ENCODE measurements around the gene RPS24. TPM values are rescaled to one million over a fixed set of nuclear protein-coding genes. Genes with fewer than 3 reads are reported as not detected.
"Not testable (repeated sequence)": the region's sequence is repeated elsewhere in the genome, so short reads cannot be mapped to it uniquely, and the experiment has no call there.

The RPS24 gene
- total and polyA plus RNA-seq, 3 donors from 2014 or later: 971 to 1,548 (median 1,406) TPM

DNA sequence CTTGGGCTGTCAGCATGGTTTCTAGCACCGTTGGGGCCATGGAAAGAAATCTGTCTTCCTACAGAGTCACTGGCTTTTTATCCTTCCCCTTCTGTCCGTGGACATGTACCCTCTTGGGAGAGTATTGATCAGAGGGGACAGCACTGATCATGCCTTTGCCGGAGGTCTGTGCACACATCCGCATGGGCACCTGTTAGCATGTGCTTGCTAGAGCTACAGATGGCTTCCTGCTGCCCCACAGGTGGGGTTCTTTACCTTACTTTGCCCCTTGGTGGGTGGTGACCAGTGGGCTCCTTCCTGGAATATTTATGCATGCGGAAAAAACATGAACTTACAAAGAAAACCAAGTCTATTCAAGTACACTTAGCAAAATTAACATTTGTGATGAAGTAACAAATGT is 24.9 kb downstream of the RPS24 start:
- Histone ChIP-seq H3K9me3 (no peaks in the 10 kb centered on the region), H3K4me1 (no peaks in the 10 kb centered on the region), H3K36me3 (ENCODE audit: low read depth, missing control alignments) (no peaks in the 10 kb centered on the region), H3K27me3 (no peaks in the 10 kb centered on the region), H3K27ac (no peak overlapping the region), H3K4me3 (no peak overlapping the region)
- WGBS, 2 donors: 80 to 82% methylated on average over 5 of the region's 5 CpGs
- intact Hi-C loops (cut with DNase I; ENCODE audit: low total_unique reads): no loop called here
- TF ChIP-seq, protein P1, sequence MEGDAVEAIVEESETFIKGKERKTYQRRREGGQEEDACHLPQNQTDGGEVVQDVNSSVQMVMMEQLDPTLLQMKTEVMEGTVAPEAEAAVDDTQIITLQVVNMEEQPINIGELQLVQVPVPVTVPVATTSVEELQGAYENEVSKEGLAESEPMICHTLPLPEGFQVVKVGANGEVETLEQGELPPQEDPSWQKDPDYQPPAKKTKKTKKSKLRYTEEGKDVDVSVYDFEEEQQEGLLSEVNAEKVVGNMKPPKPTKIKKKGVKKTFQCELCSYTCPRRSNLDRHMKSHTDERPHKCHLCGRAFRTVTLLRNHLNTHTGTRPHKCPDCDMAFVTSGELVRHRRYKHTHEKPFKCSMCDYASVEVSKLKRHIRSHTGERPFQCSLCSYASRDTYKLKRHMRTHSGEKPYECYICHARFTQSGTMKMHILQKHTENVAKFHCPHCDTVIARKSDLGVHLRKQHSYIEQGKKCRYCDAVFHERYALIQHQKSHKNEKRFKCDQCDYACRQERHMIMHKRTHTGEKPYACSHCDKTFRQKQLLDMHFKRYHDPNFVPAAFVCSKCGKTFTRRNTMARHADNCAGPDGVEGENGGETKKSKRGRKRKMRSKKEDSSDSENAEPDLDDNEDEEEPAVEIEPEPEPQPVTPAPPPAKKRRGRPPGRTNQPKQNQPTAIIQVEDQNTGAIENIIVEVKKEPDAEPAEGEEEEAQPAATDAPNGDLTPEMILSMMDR (IDR thresholded peaks at IDR 0.05): no peak
- no peak for TF ChIP-seq POLR2A (IDR thresholded peaks at IDR 0.05)
- DNase-seq: no peak

DNA sequence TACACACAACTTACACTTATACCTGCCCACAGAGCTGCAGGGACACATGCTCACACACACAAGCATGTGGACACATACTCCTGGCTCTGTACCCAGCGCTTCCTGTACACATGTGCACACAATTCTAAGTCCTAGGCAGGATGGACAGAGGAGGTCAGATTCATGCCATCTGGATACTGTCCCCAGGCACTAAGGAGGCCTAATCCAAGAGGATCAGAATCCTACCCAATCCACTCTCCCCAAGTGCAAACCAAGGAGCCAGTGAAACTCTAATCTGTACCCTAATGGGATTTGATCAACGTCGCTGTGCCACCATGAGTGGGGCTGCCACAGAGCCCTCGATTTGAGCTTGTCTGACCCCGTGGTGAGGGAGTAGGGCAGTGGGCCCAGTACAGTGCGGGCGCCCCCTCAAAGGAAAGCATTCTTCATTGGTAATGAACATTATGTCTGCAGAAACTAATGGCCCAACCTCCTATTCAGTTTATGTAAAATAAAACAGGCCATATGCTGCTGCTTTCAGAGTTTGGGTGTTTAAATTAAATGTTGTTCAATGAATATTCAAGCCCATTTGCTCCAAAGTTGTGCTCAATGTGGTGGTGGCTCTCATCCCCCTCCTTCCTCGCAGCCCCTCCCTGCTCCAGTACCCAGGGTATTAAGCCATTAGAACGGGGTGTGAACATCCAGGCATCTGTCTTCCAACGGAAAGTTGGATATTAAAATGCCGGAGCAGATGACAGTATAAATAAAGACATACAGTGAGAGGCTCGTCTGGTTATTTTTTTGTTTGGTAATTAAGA is 26.4 kb downstream of the RPS24 start:
- DNase-seq: no peak
- intact Hi-C loops (cut with DNase I; ENCODE audit: low total_unique reads): no loop called here

DNA sequence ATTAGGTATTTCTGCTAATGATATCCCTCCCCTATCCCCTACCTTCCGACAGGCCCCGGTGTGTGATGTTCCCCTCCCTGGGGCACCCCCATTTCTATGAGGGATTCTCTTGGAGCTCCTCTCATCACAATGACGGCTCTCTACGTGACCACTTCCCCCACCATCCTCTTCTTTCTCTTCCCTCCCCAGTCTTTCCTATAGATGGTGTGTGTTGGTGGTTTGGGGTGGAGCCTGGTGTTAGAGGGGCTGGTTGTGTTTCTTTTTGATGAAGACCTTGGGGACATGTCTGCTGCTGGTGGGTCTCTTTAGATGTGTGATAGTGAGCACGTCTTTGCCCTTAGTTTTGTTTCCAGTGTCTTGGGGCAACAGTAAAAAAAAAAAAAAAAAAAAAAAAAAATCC is 28.6 kb downstream of the RPS24 start:
- Histone ChIP-seq H3K36me3 (ENCODE audit: low read depth, missing control alignments) (no peaks in the 10 kb centered on the region), H3K4me1 (no peaks in the 10 kb centered on the region), H3K4me3 (no peak overlapping the region), H3K9me3 (no peaks in the 10 kb centered on the region), H3K27me3 (no peaks in the 10 kb centered on the region), H3K27ac (no peak overlapping the region)
- intact Hi-C loops (cut with DNase I; ENCODE audit: low total_unique reads): no loop called here
- DNase-seq: no peak
- TF ChIP-seq, protein P1 (IDR thresholded peaks at IDR 0.05): no peak
- TF ChIP-seq POLR2A (IDR thresholded peaks at IDR 0.05): no peak
- 74 to 82% methylated on average over 5 of the region's 5 CpGs for WGBS, 2 donors

More for the DNA sequence above, 26.4 kb downstream of the RPS24 start:
- Histone ChIP-seq H3K36me3 (ENCODE audit: low read depth, missing control alignments) (no peaks in the 10 kb centered on the region), H3K4me1 (no peaks in the 10 kb centered on the region), H3K27me3 (no peaks in the 10 kb centered on the region), H3K27ac (no peak overlapping the region), H3K9me3 (no peaks in the 10 kb centered on the region), H3K4me3 (no peak overlapping the region)
- WGBS, 2 donors: 85 to 91% methylated on average over 8 to 12 of the region's 12 CpGs
- TF ChIP-seq, protein P1 (IDR thresholded peaks at IDR 0.05): no peak

DNA sequence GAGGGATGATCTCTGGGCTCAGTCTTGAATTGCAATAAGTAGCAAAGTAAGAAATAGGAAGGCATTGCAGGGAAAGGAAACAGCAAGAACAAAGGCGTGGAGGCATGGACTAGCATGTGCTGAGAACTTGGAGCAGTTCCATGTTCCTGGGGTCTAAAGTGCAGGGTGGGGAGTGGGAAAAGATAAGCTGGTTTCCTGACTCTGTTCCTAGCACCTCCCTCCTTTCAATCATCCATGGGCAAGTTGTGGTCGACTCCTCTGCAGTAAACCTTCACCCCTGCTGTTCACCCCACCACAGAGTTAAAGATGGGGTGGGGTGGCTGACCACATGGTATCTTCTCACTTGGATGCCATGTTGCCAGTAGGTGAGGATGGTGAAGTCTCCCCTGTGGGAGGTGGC is 29.6 kb downstream of the RPS24 start:
- Histone ChIP-seq H3K27me3 (no peaks in the 10 kb centered on the region), H3K9me3 (no peaks in the 10 kb centered on the region), H3K36me3 (ENCODE audit: low read depth, missing control alignments) (no peaks in the 10 kb centered on the region), H3K27ac (no peak overlapping the region), H3K4me3 (no peak overlapping the region), H3K4me1 (no peaks in the 10 kb centered on the region)
- WGBS, 2 donors: 76 to 84% methylated on average over 2 of the region's 2 CpGs
- TF ChIP-seq, protein P1 (IDR thresholded peaks at IDR 0.05): no peak
- no peak for TF ChIP-seq POLR2A (IDR thresholded peaks at IDR 0.05)
- no peak for DNase-seq
- intact Hi-C loops (cut with DNase I; ENCODE audit: low total_unique reads): no loop called here

DNA sequence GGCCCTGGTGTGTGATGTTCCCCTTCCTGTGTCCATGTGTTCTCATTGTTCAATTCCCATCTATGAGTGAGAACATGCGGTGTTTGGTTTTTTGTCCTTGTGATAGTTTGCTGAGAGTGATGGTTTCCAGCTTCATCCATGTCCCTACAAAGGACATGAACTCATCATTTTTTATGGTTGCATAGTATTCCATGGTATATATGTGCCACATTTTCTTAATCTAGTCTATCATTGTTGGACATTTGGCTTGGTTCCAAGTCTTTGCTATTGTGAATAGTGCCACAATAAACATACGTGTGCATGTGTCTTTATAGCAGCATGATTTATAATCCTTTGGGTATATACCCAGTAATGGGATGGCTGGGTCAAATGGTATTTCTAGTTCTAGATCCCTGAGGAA is 31.3 kb downstream of the RPS24 start:
- H3K36me3 ChIP-seq (ENCODE audit: low read depth, missing control alignments); H3K9me3 ChIP-seq; H3K4me1 ChIP-seq; H3K27me3 ChIP-seq; H3K4me3 ChIP-seq; DNase-seq; H3K27ac ChIP-seq; intact Hi-C loops (cut with DNase I; ENCODE audit: low total_unique reads): not testable (repeated sequence)
- WGBS, 2 donors: 83% methylated on average over 1 of the region's 2 CpGs; no CpG with 5 or more reads in 1 of the 2 donors

Data from testis (tissue), 3 donors.